ENCODE measurements around the gene ROBO4. TPM values are rescaled to one million over a fixed set of nuclear protein-coding genes. Genes with fewer than 3 reads are reported as not detected.
A peak's percentile ranks its signal among the peaks of the same experiment; 100 is the strongest.

Gene ROBO4
- total RNA-seq, 1 donor from 2014 or later = 21.9 TPM

GRCh38 chr11:124864892-124865180, 32.8 kb downstream of the ROBO4 start:
- no peak for ATAC-seq (ENCODE audit: poor library complexity)
- intact Hi-C loops (cut with DNase I) = no loop called here
- no peak for DNase-seq

- intact Hi-C loops (cut with DNase I) = no loop called here
- DNase-seq (no peak), ATAC-seq (ENCODE audit: poor library complexity) (no peak)
Observed at GRCh38 chr11:124864176-124864891, 33.3 kb downstream of the ROBO4 start.

DNA sequence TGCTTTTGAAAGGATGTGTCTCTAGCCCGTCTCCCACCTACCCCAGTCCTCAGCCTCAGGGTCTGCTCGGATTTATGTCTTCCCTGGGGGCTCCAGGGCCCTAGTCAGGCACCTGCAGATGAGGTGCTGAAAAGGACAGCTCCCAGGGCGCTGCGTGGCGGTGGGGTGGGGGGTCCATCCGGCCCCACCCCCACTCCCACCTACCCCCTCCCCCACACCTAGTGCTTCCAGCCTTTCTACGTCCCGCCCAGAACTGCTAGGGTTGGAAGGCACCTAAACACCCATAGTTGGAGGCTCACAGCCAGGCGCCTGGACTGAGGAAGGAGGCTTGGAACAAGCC, 33.9 kb downstream of the ROBO4 start:
- intact Hi-C loops (cut with DNase I) = no loop called here
- ATAC-seq (ENCODE audit: poor library complexity) = no peak

DNA sequence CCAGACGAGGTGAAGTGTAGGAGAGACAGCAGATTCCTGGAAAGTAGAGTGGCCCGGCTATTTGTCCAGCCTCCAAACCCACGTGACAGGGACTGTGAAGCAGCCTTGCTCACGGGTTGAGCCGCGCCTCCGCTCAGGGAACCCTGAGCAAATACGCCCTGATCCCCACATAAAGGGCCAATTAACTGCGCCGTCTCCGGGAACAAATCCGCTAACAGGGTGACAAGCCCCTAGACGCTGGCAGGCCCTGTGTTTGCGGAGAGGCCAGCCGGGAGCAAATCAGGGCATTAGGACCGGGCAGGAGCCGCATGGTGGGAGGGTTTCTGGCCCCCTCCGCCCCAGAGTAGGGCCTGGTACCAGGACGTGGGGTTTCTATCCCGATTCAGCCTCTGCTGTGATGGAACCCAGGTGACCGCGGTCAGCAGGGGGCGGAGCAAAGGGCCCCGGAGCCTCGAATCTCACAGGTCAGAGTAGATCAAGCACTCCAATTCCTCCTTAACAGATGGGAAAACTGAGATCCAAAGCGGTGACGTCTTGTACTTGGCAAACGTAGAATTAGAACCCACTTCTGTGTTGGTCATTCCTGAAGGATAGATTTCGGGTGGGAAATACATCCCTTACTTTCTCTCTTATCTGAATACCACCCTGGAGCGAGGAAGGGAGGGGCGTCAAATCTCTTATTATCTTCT, 34.4 kb downstream of the ROBO4 start:
- intact Hi-C loops (cut with DNase I) = no loop called here
- DNase-seq (no peak), ATAC-seq (ENCODE audit: poor library complexity) (peak; percentile 67)

More for the DNA sequence above, 33.9 kb downstream of the ROBO4 start:
- DNase-seq = no peak

DNA sequence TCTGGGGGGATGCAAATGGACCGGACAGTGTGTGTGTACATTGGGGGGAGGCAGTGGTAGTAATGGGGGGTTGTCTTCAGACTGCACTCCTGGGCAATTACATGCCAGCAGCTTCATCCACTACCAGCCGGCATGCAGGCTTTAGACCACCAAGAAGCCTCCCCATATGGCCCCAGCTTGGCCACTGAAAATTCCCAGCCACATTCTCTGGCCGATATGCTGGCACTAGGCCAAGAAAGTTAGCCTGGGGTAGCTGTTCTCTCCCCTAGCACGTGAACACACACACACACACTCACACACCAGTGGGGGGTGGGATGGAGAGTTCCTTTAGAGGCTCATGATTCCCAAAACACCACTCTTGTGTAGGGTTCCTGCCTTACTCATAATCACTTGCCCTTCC, 36.0 kb downstream of the ROBO4 start:
- no peak for ATAC-seq (ENCODE audit: poor library complexity)
- DNase-seq = no peak
- intact Hi-C loops (cut with DNase I) = no loop called here

- intact Hi-C loops (cut with DNase I) = no loop called here
- DNase-seq (no peak), ATAC-seq (ENCODE audit: poor library complexity) (no peak)
Observed at GRCh38 chr11:124859171-124859570, 38.5 kb downstream of the ROBO4 start.

DNA sequence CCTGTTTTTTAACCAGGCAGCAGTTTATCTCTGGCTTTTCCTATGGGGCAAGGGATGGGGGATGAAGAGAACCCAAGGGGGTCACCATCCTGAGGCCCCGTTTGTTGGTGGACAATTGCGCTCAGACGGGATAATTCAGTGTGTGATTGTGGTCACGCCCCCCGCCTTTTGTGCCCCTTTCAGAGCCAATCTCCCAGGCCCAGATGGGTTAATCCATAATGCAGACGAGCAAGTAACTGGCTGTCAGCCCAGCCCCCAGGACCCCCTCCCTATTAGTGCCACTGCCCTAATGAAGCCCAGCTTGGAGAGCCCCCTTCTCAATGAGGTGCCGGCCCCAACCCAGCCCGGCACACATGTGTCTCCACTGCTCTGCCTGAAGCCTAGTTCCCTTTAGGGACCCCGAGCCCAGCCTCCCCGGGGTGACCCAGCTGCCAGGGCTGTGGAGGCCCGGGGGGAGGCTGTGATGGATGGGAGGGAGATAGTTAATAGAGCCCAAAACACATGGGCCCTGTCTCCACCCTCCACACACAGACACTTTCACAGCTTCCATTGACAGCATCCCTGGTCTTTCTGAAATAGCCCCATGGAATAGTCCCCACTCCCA, 51.5 kb downstream of the ROBO4 start:
- no peak for ATAC-seq (ENCODE audit: poor library complexity)
- intact Hi-C loops (cut with DNase I) = no loop called here
- DNase-seq = no peak

DNA sequence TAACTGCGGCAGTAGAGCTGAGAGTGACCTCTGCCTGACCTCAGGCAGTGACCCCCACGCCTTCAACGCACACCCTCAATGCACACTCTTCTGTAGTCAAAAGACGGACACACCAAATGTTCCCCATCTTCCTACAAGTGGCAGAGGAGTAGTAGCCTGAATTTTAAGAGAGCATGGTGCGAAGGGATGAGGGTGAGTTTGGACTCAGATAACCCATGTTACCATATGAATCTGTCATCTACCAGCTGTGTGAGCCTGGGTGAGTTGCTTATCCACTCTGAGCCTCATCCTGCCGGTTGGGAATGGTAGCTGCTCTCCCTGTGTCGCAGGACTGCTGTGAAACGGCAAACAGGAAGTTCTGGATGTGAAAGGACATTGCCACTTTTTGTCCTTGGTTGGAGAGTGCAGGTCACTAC, 53.0 kb downstream of the ROBO4 start:
- ATAC-seq (ENCODE audit: poor library complexity) = no peak
- intact Hi-C loops (cut with DNase I) = no loop called here

DNA sequence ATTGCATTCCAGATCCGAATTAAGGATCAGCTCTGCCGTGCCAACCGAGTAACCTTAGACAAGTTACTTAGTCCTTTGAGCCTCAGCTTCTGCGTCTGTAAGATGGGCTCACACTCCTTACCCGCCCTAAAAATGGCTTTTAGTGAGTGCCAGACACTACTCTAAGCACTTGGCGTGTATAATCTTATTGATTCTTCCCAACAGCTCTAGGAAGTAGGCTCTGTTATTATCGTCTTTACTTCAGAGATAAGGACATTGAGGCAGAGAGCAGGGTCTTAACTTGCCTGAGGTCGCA, 54.1 kb downstream of the ROBO4 start:
- intact Hi-C loops (cut with DNase I) = no loop called here
- ATAC-seq (ENCODE audit: poor library complexity) (no peak), DNase-seq (no peak)

More for the DNA sequence above, 53.0 kb downstream of the ROBO4 start:
- DNase-seq = no peak

GRCh38 chr11:124842305-124842704, 55.4 kb downstream of the ROBO4 start:
- no peak for DNase-seq
- intact Hi-C loops (cut with DNase I) = no loop called here
- ATAC-seq (ENCODE audit: poor library complexity) = no peak

- ATAC-seq (ENCODE audit: poor library complexity) = no peak
- intact Hi-C loops (cut with DNase I) = no loop called here
Observed at GRCh38 chr11:124841840-124842239, 55.8 kb downstream of the ROBO4 start.

GRCh38 chr11:124841201-124841600, 56.5 kb downstream of the ROBO4 start:
- ATAC-seq (ENCODE audit: poor library complexity) (no peak), DNase-seq (no peak)
- intact Hi-C loops (cut with DNase I) = no loop called here

More at GRCh38 chr11:124841840-124842239, 55.8 kb downstream of the ROBO4 start:
- DNase-seq = no peak

DNA sequence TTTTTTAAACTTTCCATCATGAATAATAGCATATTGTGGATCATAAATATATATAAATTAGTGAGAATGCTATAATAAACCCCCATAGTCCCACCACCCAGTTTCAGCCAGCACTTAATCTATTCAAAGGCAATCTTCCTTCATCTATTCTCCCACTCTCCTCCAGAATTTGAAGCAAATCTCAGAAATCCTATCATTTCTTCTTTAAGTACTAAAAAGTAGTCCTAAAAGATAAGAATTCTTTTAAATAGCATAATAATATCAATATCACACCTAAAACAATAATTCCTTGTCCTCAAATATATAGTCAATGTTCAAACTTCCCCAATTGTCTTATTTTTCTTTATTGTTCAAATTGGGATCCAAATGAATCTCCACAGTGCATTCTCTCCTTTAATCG, 57.0 kb downstream of the ROBO4 start:
- DNase-seq (no peak), ATAC-seq (ENCODE audit: poor library complexity) (no peak)
- intact Hi-C loops (cut with DNase I) = no loop called here

DNA sequence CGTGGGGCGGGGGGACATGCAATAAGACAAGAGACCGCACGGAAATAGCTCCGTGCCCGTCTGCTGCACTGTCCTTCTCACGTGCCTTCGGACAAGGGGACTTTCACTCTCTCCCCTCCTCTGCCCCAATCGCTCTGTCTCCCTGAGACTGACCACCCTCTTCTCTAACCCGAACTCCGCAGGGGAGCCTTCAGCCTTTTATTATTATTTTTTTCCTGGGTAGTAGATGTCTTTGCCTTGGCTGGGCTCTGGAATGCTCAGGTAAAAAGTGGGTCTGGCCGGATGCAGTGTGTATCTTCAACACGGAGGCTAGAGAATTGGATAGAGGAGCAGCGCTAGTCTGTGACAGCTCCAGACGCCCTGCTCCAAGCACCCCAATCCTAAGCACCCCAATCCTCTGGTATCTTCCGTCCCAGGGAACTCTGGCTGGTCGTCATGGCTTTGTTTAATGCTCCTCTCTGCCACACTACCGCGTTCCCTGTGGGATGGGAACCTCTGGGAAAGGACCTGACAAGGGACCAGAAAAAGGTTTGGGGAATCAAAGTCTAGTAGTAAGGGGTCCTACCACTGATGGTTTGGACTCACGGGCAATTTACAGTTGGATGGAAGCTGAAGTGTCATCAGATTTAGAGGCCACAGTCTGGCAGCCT, 57.6 kb downstream of the ROBO4 start:
- no peak for ATAC-seq (ENCODE audit: poor library complexity)
- intact Hi-C loops (cut with DNase I) = loop anchor here (5.0 to 10.0 kb wide), 2 partner anchors 75 to 198 kb away; partner anchors contain the start of gene ESAM

GRCh38 chr11:124839128-124839971, 58.3 kb downstream of the ROBO4 start:
- no peak for ATAC-seq (ENCODE audit: poor library complexity)
- intact Hi-C loops (cut with DNase I) = loop anchor here (5.0 to 10.0 kb wide), 2 partner anchors 75 to 197 kb away; partner anchors contain the start of gene ESAM
- peak; percentile 38 for DNase-seq

More for the DNA sequence above, 57.6 kb downstream of the ROBO4 start:
- DNase-seq = no peak

- intact Hi-C loops (cut with DNase I) = loop anchor here (5.0 to 10.0 kb wide), 2 partner anchors 74 to 196 kb away; partner anchors contain the start of gene ESAM
- DNase-seq (no peak), ATAC-seq (ENCODE audit: poor library complexity) (no peak)
Observed at GRCh38 chr11:124838805-124839127, 58.9 kb downstream of the ROBO4 start.

- DNase-seq = no peak
- peak; percentile 63 for ATAC-seq (ENCODE audit: poor library complexity)
- intact Hi-C loops (cut with DNase I) = loop anchor here (2.0 to 10.0 kb wide), 3 partner anchors 73 to 195 kb away; partner anchors contain the start of gene ESAM
Observed at GRCh38 chr11:124837491-124837856, 60.2 kb downstream of the ROBO4 start.

DNA sequence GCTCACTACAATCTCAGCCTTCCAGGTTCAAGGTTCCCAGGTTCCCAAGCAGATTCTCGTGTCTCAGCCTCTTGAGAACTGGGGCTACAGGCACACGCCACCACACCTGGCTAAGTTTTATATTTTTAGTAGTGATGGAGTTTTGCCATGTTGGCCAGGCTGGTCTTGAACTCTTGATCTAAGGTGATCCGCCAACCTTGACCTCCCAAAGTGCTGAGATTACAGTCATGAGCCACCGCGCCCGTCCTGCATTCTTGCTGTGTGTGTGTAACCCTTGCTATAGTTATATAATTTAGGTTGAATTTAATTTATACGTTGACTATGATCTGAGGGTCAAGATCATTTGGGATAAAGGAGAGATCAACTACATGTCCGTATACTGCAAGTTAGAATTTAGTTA, 61.7 kb downstream of the ROBO4 start:
- ATAC-seq (ENCODE audit: poor library complexity) = no peak
- intact Hi-C loops (cut with DNase I) = loop anchor here (2.0 to 10.0 kb wide), 3 partner anchors 71 to 194 kb away; partner anchors contain the start of gene ESAM
- no peak for DNase-seq
